GM12878 (cell line): Measurements from ENCODE around the gene CC2D1A. TPM values are rescaled to one million over a fixed set of nuclear protein-coding genes. Genes with fewer than 3 reads are reported as not detected.

Source experiments
- ATAC-seq: fragments of 200-7000 bp; cut with Tn5 transposase; 3 replicates; pipeline ENCODE4 v1.9.1; 2020; ENCODE audit warnings: mild to moderate bottlenecking, moderate library complexity
- BruUV-seq: library from RNA; stranded (reverse); fragments of 400-500 nt; replicated peaks from 2 replicates; lab custom pipeline; 2021; lab: Mats Ljungman, UMichigan
- CTCF ChIA-PET: fragments of 300-600 bp; sonication (Branson Sonifier 250); formaldehyde crosslinking; extraction: SDS; loops from one replicate; lab custom pipeline; 2021; ENCODE audit warnings: inconsistent platforms; lab: Yijun Ruan, JAX
- POLR2A ChIA-PET: fragments of 350-600 bp; formaldehyde crosslinking; extraction: SDS; loops from one replicate; lab custom pipeline; 2021; ENCODE audit warnings: inconsistent platforms; lab: Charles Lee
- RAD21 ChIA-PET: fragments of 300-600 bp; sonication (Branson Sonifier 250); formaldehyde crosslinking; loops from one replicate; lab custom pipeline; 2023; ENCODE audit warnings: antibody characterized with exemption; ENCODE audit not compliant: unreplicated experiment; lab: Charles Lee
- SMC1A ChIA-PET: fragments of 300-600 bp; sonication (Branson Sonifier 250); formaldehyde crosslinking; loops from one replicate; lab custom pipeline; 2023; ENCODE audit not compliant: unreplicated experiment, uncharacterized antibody; lab: Charles Lee
- DNase-seq: peaks from one replicate; pipeline ENCODE4 v3.0.0-alpha.2; 2011; ENCODE audit warnings: low read depth, low spot score
- FAIRE-seq: peaks from 3 replicates; lab custom pipeline; 2011; peaks lifted over from hg19 to GRCh38; lab: Jason Lieb, UNC
- H2AFZ ChIP-seq: 2 replicates; pipeline ENCODE4 v1.6.0; 2011; ENCODE audit warnings: low read depth, low read length, control low read depth; ENCODE audit not compliant: control insufficient read depth
- H3K27ac ChIP-seq: 2 replicates; pipeline ENCODE4 v1.5.1; 2011; ENCODE audit warnings: control low read depth; ENCODE audit not compliant: control insufficient read depth, insufficient read depth
- H3K27me3 ChIP-seq, 2 experiments: replicated peaks in 1 of 2; 2 replicates each; pipeline versions ENCODE4 v1.6.0 to v1.6.1; 2011; ENCODE audit warnings: low read length in 1 of 2; ENCODE audit not compliant: control insufficient read depth in 2 of 2, insufficient read depth in 2 of 2
- H3K36me3 ChIP-seq, 2 experiments: 2 replicates each; pipeline ENCODE4 v1.5.1; 2011; ENCODE audit warnings: low read length in 1 of 2; ENCODE audit not compliant: control insufficient read depth in 2 of 2, insufficient read depth in 2 of 2
- H3K4me1 ChIP-seq: 2 replicates; pipeline ENCODE4 v1.6.1; 2011; ENCODE audit warnings: mild to moderate bottlenecking, low read length, moderate library complexity, mixed read lengths; ENCODE audit not compliant: control insufficient read depth, insufficient read depth
- H3K4me2 ChIP-seq: 2 replicates; pipeline ENCODE4 v1.6.0; 2011; ENCODE audit warnings: control low read depth; ENCODE audit not compliant: control insufficient read depth, insufficient read depth
- H3K4me3 ChIP-seq: fragments of 200-600 bp; sonication (generic); 2 replicates; pipeline ENCODE4 v1.5.1; 2016
- H3K79me2 ChIP-seq: 2 replicates; pipeline ENCODE4 v1.6.0; 2011; ENCODE audit warnings: low read length; ENCODE audit not compliant: control insufficient read depth, insufficient read depth
- H3K9ac ChIP-seq: 2 replicates; pipeline ENCODE4 v1.8.0; 2011; ENCODE audit warnings: low read length, control low read depth, mixed read lengths; ENCODE audit not compliant: control insufficient read depth, insufficient read depth
- H3K9me3 ChIP-seq: replicated peaks from 3 replicates; pipeline ENCODE4 v1.5.1; 2011; ENCODE audit warnings: mild to moderate bottlenecking, low read length; ENCODE audit not compliant: control insufficient read depth, insufficient read depth
- H4K20me1 ChIP-seq: 2 replicates; pipeline ENCODE4 v1.6.0; 2011; ENCODE audit not compliant: control insufficient read depth, insufficient read depth
- E2F4 ChIP-seq: IDR thresholded peaks from 2 replicates; pipeline ENCODE4 v1.6.1; 2012; ENCODE audit warnings: low read depth, low read length, improper control_type of control experiment
- IRF3 ChIP-seq: fragments of 450-650 bp; IDR thresholded peaks from 2 replicates; pipeline ENCODE4 v1.6.1; 2014; ENCODE audit warnings: mild to moderate bottlenecking
- IRF4 ChIP-seq: IDR thresholded peaks from 2 replicates; pipeline ENCODE4 v1.6.1; 2011; ENCODE audit warnings: low read depth, low read length
- MAX ChIP-seq: IDR thresholded peaks from 2 replicates; pipeline ENCODE4 v1.6.1; 2012; ENCODE audit warnings: low read depth, low read length, improper control_type of control experiment
- MEF2B ChIP-seq: fragments of 450-650 bp; IDR thresholded peaks from 2 replicates; pipeline ENCODE4 v1.6.1; 2018; ENCODE audit warnings: mild to moderate bottlenecking, moderate library complexity; ENCODE audit not compliant: partially characterized antibody, poor library complexity, severe bottlenecking
- MTA2 ChIP-seq: fragments of 450-650 bp; IDR thresholded peaks from 2 replicates; pipeline ENCODE4 v1.6.1; 2016; ENCODE audit warnings: low read depth, mild to moderate bottlenecking, moderate library complexity
- NFIC ChIP-seq: IDR thresholded peaks from 2 replicates; pipeline ENCODE4 v1.6.1; 2012; ENCODE audit warnings: low read depth, mild to moderate bottlenecking, inconsistent platforms, low read length, moderate library complexity
- NFYB ChIP-seq: IDR thresholded peaks from 2 replicates; pipeline ENCODE4 v1.6.1; 2011; ENCODE audit warnings: low read depth, mild to moderate bottlenecking, low read length, improper control_type of control experiment, moderate library complexity; ENCODE audit not compliant: insufficient read depth
- PAX5 ChIP-seq: IDR thresholded peaks from 2 replicates; pipeline ENCODE4 v1.6.1; 2011; ENCODE audit warnings: low read depth, low read length, borderline replicate concordance
- PAX8 ChIP-seq: fragments of 450-650 bp; IDR thresholded peaks from 2 replicates; pipeline ENCODE4 v1.6.1; 2017; ENCODE audit warnings: mild to moderate bottlenecking, moderate library complexity
- RFX5 ChIP-seq: IDR thresholded peaks from 2 replicates; pipeline ENCODE4 v1.6.1; 2011; ENCODE audit warnings: low read depth, low read length, improper control_type of control experiment
- YY1 ChIP-seq: IDR thresholded peaks from 2 replicates; pipeline ENCODE4 v1.6.1; 2011; ENCODE audit warnings: low read depth, mild to moderate bottlenecking, low read length
- ZNF622 ChIP-seq: fragments of 450-650 bp; IDR thresholded peaks from 2 replicates; pipeline ENCODE4 v1.6.1; 2017; ENCODE audit warnings: mild to moderate bottlenecking, inconsistent platforms
- WGBS: methylation state at CpG from one replicate; pipeline ENCODE4 v1.1.6; 2016; ENCODE audit warnings: low lambda C conversion rate; ENCODE audit not compliant: insufficient replicate concordance, insufficient coverage; ENCODE audit errors: missing lambda C conversion rate; 5-methylcytosine and 5-hydroxymethylcytosine counted together
- in situ Hi-C: fragments of 300-500 bp; cut with MboI; formaldehyde crosslinking; loops from 9 replicates; pipeline ENCODE4 v1.14.3; 2018; ENCODE audit warnings: mixed read lengths
- intact Hi-C: fragments of 100-400 bp; cut with micrococcal nuclease; formaldehyde crosslinking; loops from one replicate; pipeline ENCODE4 v1.14.2; 2022; ENCODE audit not compliant: unreplicated experiment
- polyA plus RNA-seq, 11 experiments: library from polyadenylated mRNA; depleted of rRNA in 4 of 11; unstranded in 6 of 11; stranded (reverse) in 5 of 11; fragments of >200 nt; fragmentation: Nextera tagmentation in 4 of 11; fragmentation: Illumina TruSeq in 1 of 11; extraction: Ambion mirVana in 4 of 11; extraction: Trizol in 1 of 11; gene quantifications; 1 replicate in 1 of 11; 2 replicates in 10 of 11; pipeline versions ENCODE4 v1.2.1 to v1.2.3, GENCODE V29; 2011 to 2016; ENCODE audit warnings: inconsistent platforms in 2 of 11, missing spikeins in 2 of 11, low read depth in 1 of 11
- total RNA-seq, 4 experiments: library from RNA; depleted of rRNA in 3 of 4; stranded (reverse); fragments of >200 nt in 3 of 4; fragmentation: Illumina TruSeq in 1 of 4; extraction: Trizol in 1 of 4; gene quantifications; 2 replicates each; pipeline versions ENCODE4 v1.2.1 to v1.2.3, GENCODE V29; 2013 to 2021

The CC2D1A gene
- total and polyA plus RNA-seq, 10 of the 15 experiments (the other 5 are each of a cell fraction or from before 2014, with no cell fraction given): 0.13 to 36.1 (median 16.1) TPM

- SMC1A ChIA-PET: no interaction called here
- POLR2A ChIA-PET: no interaction called here
Measured at GRCh38 chr19:13965377-13965896, 59.4 kb downstream of the CC2D1A start.

GRCh38 chr19:13965926-13966683, 60.1 kb downstream of the CC2D1A start:
- SMC1A ChIA-PET: no interaction called here
- H3K79me2 ChIP-seq: no peaks in the 10 kb centered on the region
- no peaks in the 10 kb centered on the region for H3K4me1 ChIP-seq
- no peak overlapping the region for H3K27ac ChIP-seq
- no peaks in the 10 kb centered on the region for H3K27me3 ChIP-seq
- no peak for DNase-seq
- POLR2A ChIA-PET: no interaction called here
- BruUV-seq: no TSS peak
- 89% methylated on average over 20 of the region's 20 CpGs for WGBS
- H3K36me3 ChIP-seq: peaks cover 0 to 7% of the 10 kb centered on the region in 2 experiments; a peak in 3 of 4 replicates
- H4K20me1 ChIP-seq: no peaks in the 10 kb centered on the region
- no peak overlapping the region for H2AFZ ChIP-seq
- FAIRE-seq: no peak
- RAD21 ChIA-PET: no interaction called here
- CTCF ChIA-PET: no interaction called here
- H3K9ac ChIP-seq: no peak overlapping the region
- ATAC-seq: no peak
- in situ Hi-C loops (no loop called here), intact Hi-C loops (no loop called here)
- no peak overlapping the region for H3K4me3 ChIP-seq
- no peak overlapping the region for H3K4me2 ChIP-seq
- no peaks in the 10 kb centered on the region for H3K9me3 ChIP-seq
- TF ChIP-seq IRF4: no peak
- no peak for TF ChIP-seq RFX5
- TF ChIP-seq ZNF622: no peak
- no peak for TF ChIP-seq NFIC
- no peak for TF ChIP-seq YY1
- no peak for TF ChIP-seq MEF2B
- no peak for TF ChIP-seq MTA2
- TF ChIP-seq PAX5: no peak
- no peak for TF ChIP-seq PAX8
- no peak for TF ChIP-seq IRF3
- no peak for TF ChIP-seq MAX

More at GRCh38 chr19:13965377-13965896, 59.4 kb downstream of the CC2D1A start:
- Histone ChIP-seq H3K4me1 (no peaks in the 10 kb centered on the region), H3K9me3 (no peaks in the 10 kb centered on the region), H3K36me3 (peaks cover 0 to 9% of the 10 kb centered on the region in 2 experiments; a peak in 3 of 4 replicates), H2AFZ (no peak overlapping the region), H3K9ac (no peak overlapping the region), H3K4me2 (no peak overlapping the region), H3K79me2 (no peaks in the 10 kb centered on the region), H3K27ac (no peak overlapping the region), H3K27me3 (no peaks in the 10 kb centered on the region), H3K4me3 (no peak overlapping the region), H4K20me1 (no peaks in the 10 kb centered on the region)
- CTCF ChIA-PET: no interaction called here
- no TSS peak for BruUV-seq
- TF ChIP-seq E2F4 (no peak), NFYB (no peak)
- FAIRE-seq (no peak), ATAC-seq (no peak), DNase-seq (no peak)
- in situ Hi-C loops: no loop called here
- intact Hi-C loops: no loop called here
- RAD21 ChIA-PET: no interaction called here
- WGBS: 81% methylated on average over 19 of the region's 24 CpGs
